Stimulated activated CD4-positive, alpha-beta T cell treated with anti-CD3 and anti-CD28 coated beads, TNF-alpha, amount 100 ng/mL, for 48 hours (primary cell): ENCODE measurements around the gene C2orf72.
"Not testable (repeated sequence)": the region's sequence is repeated elsewhere in the genome, so short reads cannot be mapped to it uniquely, and the experiment has no call there.

Source experiments
- DNase-seq, 3 donors: peaks; one replicate each; pipeline ENCODE4 v3.0.0-alpha.2; 2020; ENCODE audit warnings: low read depth in 3 of 3

The C2orf72 gene

GRCh38 chr2:231037202-231037730 lies at the start of gene C2orf72:
TSS of gene C2orf72 (plus strand) at chr2:231037523. CDS start at chr2:231037566, 43 bp downstream.
- DNase-seq: no peak

GRCh38 chr2:230989731-230990130 lies 47.6 kb upstream of the C2orf72 start:
- DNase-seq: no peak

- DNase-seq: no peak
Observed at GRCh38 chr2:230990131-230990898, 47.0 kb upstream of the C2orf72 start.

- no peak for DNase-seq
Observed at GRCh38 chr2:230990899-230991150, 46.5 kb upstream of the C2orf72 start.

- no peak for DNase-seq
Observed at GRCh38 chr2:230991598-230991997, 45.7 kb upstream of the C2orf72 start.

- no peak for DNase-seq
Observed at GRCh38 chr2:230995821-230996220, 41.5 kb upstream of the C2orf72 start, which contains the start of gene SPATA3. TSS of gene SPATA3 (plus strand) at chr2:230996121. CDS start at chr2:230996234, 113 bp downstream.

GRCh38 chr2:230996661-230997060 lies 40.7 kb upstream of the C2orf72 start:
- DNase-seq: no peak

- no peak for DNase-seq
Observed at GRCh38 chr2:230998882-230999281, 38.4 kb upstream of the C2orf72 start.

GRCh38 chr2:230999477-230999876 lies 37.8 kb upstream of the C2orf72 start:
- DNase-seq: no peak

- no peak for DNase-seq
Observed at GRCh38 chr2:231000211-231000904, 37.0 kb upstream of the C2orf72 start.

GRCh38 chr2:231001036-231001435 lies 36.3 kb upstream of the C2orf72 start:
- DNase-seq: no peak

- DNase-seq: no peak
Observed at GRCh38 chr2:231001921-231002320, 35.4 kb upstream of the C2orf72 start.

- no peak for DNase-seq
Observed at GRCh38 chr2:231002641-231003040, 34.7 kb upstream of the C2orf72 start.

- no peak for DNase-seq
Observed at GRCh38 chr2:231003186-231003585, 34.1 kb upstream of the C2orf72 start.

- DNase-seq: not testable (repeated sequence)
Observed at GRCh38 chr2:231004930-231005329, 32.4 kb upstream of the C2orf72 start.

- DNase-seq: no peak
Observed at GRCh38 chr2:231007286-231008098, 29.8 kb upstream of the C2orf72 start.

GRCh38 chr2:231008131-231008530 lies 29.2 kb upstream of the C2orf72 start:
- no peak for DNase-seq

GRCh38 chr2:231009236-231009919 lies 27.9 kb upstream of the C2orf72 start:
- DNase-seq: no peak

GRCh38 chr2:231010201-231010730 lies 27.1 kb upstream of the C2orf72 start:
- no peak for DNase-seq

GRCh38 chr2:231011526-231011925 lies 25.8 kb upstream of the C2orf72 start:
- DNase-seq: no peak

- DNase-seq: no peak
Observed at GRCh38 chr2:231012463-231012862, 24.9 kb upstream of the C2orf72 start.
